Natural killer cell (primary cell): Measurements from ENCODE around the gene RABL3. TPM values are rescaled to one million over a fixed set of nuclear protein-coding genes. Genes with fewer than 3 reads are reported as not detected.

Source experiments
- ATAC-seq, 3 donors: fragments of 150-1000 bp in 2 of 3; fragments of 200-7000 bp in 1 of 3; cut with Tn5 transposase; 1 replicate in 1 of 3; 2 replicates in 2 of 3; pipeline ENCODE4 v1.10.0; 2021; ENCODE audit warnings: mild to moderate bottlenecking in 2 of 3, moderate library complexity in 2 of 3
- DNase-seq, 2 donors: peaks; one replicate each; pipeline versions ENCODE4 v3.0.0 to v3.0.0-alpha.2; 2013 to 2021; ENCODE audit warnings: mixed read lengths in 1 of 2
- H3K27ac ChIP-seq: one replicate; pipeline ENCODE4 v1.5.1; 2013; ENCODE audit warnings: mild to moderate bottlenecking, low read length
- H3K27me3 ChIP-seq: one replicate; pipeline ENCODE4 v1.6.1; 2013; ENCODE audit warnings: low read length; ENCODE audit not compliant: control insufficient read depth, insufficient read depth
- H3K36me3 ChIP-seq: one replicate; pipeline ENCODE4 v1.6.1; 2013; ENCODE audit warnings: low read length; ENCODE audit not compliant: control insufficient read depth, insufficient read depth
- H3K4me1 ChIP-seq: one replicate; pipeline ENCODE4 v1.6.1; 2013; ENCODE audit warnings: low read length; ENCODE audit not compliant: control insufficient read depth, insufficient read depth
- H3K4me3 ChIP-seq: one replicate; pipeline ENCODE4 v1.5.1; 2013; ENCODE audit warnings: low read length
- H3K9me3 ChIP-seq: one replicate; pipeline ENCODE4 v1.6.1; 2013; ENCODE audit warnings: low read length; ENCODE audit not compliant: control insufficient read depth, insufficient read depth
- H3K27ac Mint-ChIP-seq, 2 donors: one replicate each; pipeline ENCODE4 v1.8.0; 2022; ENCODE audit warnings: mild to moderate bottlenecking in 2 of 2, mixed read lengths in 2 of 2, moderate library complexity in 1 of 2
- H3K27me3 Mint-ChIP-seq, 2 donors: one replicate each; pipeline ENCODE4 v1.8.0; 2022; ENCODE audit warnings: low read depth in 2 of 2, mixed read lengths in 2 of 2
- H3K36me3 Mint-ChIP-seq: one replicate; pipeline ENCODE4 v1.8.0; 2022; ENCODE audit warnings: mixed read lengths
- H3K4me1 Mint-ChIP-seq, 2 donors: one replicate each; pipeline ENCODE4 v1.8.0; 2022; ENCODE audit warnings: mixed read lengths in 2 of 2
- H3K4me3 Mint-ChIP-seq: one replicate; pipeline ENCODE4 v1.8.0; 2022; ENCODE audit warnings: mild to moderate bottlenecking, moderate library complexity, mixed read lengths
- H3K9me3 Mint-ChIP-seq, 2 donors: one replicate each; pipeline ENCODE4 v1.8.0; 2022; ENCODE audit warnings: mixed read lengths in 2 of 2
- WGBS: methylation state at CpG from one replicate; pipeline ENCODE4 v1.1.7; 2013; ENCODE audit warnings: missing lambda C conversion rate; ENCODE audit not compliant: insufficient coverage; 5-methylcytosine and 5-hydroxymethylcytosine counted together
- intact Hi-C: fragments of 100-400 bp; cut with micrococcal nuclease; formaldehyde crosslinking; loops from one replicate; pipeline ENCODE4 v1.14.2; 2022
- total RNA-seq, 4 donors: library from RNA; stranded (reverse); fragments of 120-200 nt in 1 of 4; gene quantifications; one replicate each; pipeline versions ENCODE4 v1.2.3 to v1.2.4, GENCODE V29; 2013 to 2022
- TF ChIP-seq, protein P1 (sequence below): fragments of 200-600 bp; IDR thresholded peaks from one replicate; pipeline ENCODE4 v1.8.0; 2022; ENCODE audit warnings: antibody characterized with exemption

RABL3 gene
- total RNA-seq, 3 donors from 2014 or later (not counting 1 experiment from before 2014, with no cell fraction given): 11.7 to 18.4 (median 16.7) TPM

DNA sequence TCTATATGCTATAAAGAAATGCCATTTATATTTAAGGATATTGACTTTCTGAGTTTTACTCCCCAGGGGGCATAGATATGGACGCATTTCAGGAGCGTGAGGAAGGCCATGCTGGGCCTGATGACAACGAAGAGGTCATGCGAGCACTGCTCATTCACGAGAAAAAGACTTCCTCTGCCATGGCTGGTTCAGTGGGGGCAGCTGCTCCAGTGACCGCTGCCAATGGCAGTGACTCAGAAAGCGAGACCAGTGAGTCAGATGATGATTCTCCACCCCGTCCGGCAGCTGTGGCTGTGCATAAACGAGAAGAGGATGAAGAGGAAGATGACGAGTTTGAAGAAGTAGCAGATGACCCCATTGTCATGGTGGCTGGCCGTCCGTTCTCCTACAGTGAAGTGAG, 38.7 kb upstream of the RABL3 start:
- 83% methylated on average over 13 of the region's 13 CpGs for WGBS
- no peak overlapping the region for H3K4me3 Mint-ChIP-seq
- H3K27me3 ChIP-seq: no peaks in the 10 kb centered on the region
- no peaks in the 10 kb centered on the region for H3K4me1 Mint-ChIP-seq
- H3K36me3 Mint-ChIP-seq: no peaks in the 10 kb centered on the region
- no peaks in the 10 kb centered on the region for H3K9me3 ChIP-seq
- H3K9me3 Mint-ChIP-seq: no peaks in the 10 kb centered on the region
- intact Hi-C loops: no loop called here
- ATAC-seq (no peak), DNase-seq (no peak)
- no peak overlapping the region for H3K4me3 ChIP-seq
- H3K27me3 Mint-ChIP-seq: no peaks in the 10 kb centered on the region
- no peak overlapping the region for H3K27ac ChIP-seq
- H3K36me3 ChIP-seq: peaks cover 32% of the 10 kb centered on the region
- no peak overlapping the region for H3K27ac Mint-ChIP-seq
- TF ChIP-seq, protein P1, sequence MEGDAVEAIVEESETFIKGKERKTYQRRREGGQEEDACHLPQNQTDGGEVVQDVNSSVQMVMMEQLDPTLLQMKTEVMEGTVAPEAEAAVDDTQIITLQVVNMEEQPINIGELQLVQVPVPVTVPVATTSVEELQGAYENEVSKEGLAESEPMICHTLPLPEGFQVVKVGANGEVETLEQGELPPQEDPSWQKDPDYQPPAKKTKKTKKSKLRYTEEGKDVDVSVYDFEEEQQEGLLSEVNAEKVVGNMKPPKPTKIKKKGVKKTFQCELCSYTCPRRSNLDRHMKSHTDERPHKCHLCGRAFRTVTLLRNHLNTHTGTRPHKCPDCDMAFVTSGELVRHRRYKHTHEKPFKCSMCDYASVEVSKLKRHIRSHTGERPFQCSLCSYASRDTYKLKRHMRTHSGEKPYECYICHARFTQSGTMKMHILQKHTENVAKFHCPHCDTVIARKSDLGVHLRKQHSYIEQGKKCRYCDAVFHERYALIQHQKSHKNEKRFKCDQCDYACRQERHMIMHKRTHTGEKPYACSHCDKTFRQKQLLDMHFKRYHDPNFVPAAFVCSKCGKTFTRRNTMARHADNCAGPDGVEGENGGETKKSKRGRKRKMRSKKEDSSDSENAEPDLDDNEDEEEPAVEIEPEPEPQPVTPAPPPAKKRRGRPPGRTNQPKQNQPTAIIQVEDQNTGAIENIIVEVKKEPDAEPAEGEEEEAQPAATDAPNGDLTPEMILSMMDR: no peak
- H3K4me1 ChIP-seq: no peaks in the 10 kb centered on the region

DNA sequence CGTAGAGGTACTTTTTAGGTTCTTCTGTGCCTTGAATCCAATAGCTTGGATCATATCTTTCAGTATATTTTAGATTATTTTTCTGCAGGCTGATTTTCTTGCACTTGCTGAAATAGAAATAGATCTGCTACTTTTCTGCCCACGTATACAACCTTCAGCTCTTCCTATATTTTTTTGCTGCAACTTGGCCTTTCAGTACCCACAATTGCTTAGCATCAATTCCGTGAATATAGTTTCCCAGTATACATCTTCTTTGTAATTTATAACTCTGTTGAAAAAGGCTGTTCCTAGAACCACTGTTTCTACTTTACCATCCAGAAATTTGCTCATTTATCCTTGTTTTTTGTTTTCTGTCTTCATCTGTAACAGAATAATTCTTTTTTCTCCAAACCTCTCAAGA, 36.5 kb upstream of the RABL3 start:
- DNase-seq (no peak), ATAC-seq (no peak)
- intact Hi-C loops: no loop called here
- Mint-ChIP-seq H3K27ac (no peak overlapping the region), H3K27me3 (no peaks in the 10 kb centered on the region), H3K9me3 (no peaks in the 10 kb centered on the region), H3K4me3 (no peak overlapping the region), H3K36me3 (no peaks in the 10 kb centered on the region), H3K4me1 (no peaks in the 10 kb centered on the region)
- Histone ChIP-seq H3K4me3 (no peak overlapping the region), H3K27ac (no peak overlapping the region), H3K9me3 (no peaks in the 10 kb centered on the region), H3K27me3 (no peaks in the 10 kb centered on the region), H3K36me3 (peaks cover 40% of the 10 kb centered on the region), H3K4me1 (no peaks in the 10 kb centered on the region)
- WGBS: 100% methylated on average over 3 of the region's 3 CpGs
- TF ChIP-seq, protein P1: no peak

DNA sequence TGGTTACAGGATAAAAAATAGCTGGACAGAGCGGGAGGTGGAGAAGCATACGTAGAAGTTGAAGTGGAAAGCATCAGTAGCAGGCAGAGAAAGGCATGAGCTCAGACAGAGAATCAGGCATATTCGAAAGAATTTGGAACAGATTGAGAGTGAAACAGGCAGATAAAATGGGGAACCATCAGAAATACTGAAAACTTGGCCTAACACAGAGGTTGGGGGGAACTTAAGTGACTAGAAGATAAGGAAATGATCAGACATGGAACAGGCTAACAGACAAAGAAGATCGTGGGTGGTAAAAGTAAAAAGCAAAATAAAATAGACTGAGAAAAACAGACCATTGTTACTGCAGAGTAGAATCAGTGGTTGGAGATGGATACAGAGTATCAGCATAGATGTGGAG, 33.1 kb upstream of the RABL3 start:
- no peak overlapping the region for H3K27ac ChIP-seq
- H3K4me3 ChIP-seq: no peak overlapping the region
- no peaks in the 10 kb centered on the region for H3K9me3 ChIP-seq
- 92% methylated on average over 4 of the region's 4 CpGs for WGBS
- TF ChIP-seq, protein P1: no peak
- DNase-seq (no peak), ATAC-seq (no peak)
- H3K36me3 ChIP-seq: peaks cover 50% of the 10 kb centered on the region
- intact Hi-C loops: no loop called here
- Mint-ChIP-seq H3K4me1 (peaks cover 0 to 5% of the 10 kb centered on the region in 2 donors), H3K27ac (no peak overlapping the region), H3K4me3 (no peak overlapping the region), H3K9me3 (no peaks in the 10 kb centered on the region), H3K36me3 (no peaks in the 10 kb centered on the region), H3K27me3 (no peaks in the 10 kb centered on the region)
- no peaks in the 10 kb centered on the region for H3K27me3 ChIP-seq
- H3K4me1 ChIP-seq: no peaks in the 10 kb centered on the region

DNA sequence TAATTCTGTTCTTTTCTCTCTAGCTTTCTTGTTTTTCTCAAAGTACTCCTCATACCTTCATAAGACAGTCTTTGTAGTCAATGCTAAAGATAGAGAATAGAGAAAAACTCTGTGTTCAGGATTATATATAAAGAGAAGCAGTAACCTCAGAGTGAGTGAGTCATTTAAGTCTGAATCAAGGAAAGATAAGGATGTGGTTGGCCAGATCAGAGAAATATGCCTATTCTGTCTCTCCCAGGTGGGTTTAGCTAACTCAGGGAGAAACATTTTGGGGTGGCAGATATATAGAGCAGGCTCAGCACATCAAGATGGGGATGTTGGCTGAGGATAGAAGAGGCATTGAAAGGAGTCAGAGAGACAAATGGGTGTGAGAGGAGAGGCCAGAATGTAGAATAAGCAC, 31.6 kb upstream of the RABL3 start:
- H3K27ac Mint-ChIP-seq: no peak overlapping the region
- DNase-seq (no peak), ATAC-seq (no peak)
- intact Hi-C loops: no loop called here
- Histone ChIP-seq H3K4me3 (no peak overlapping the region), H3K27me3 (no peaks in the 10 kb centered on the region), H3K4me1 (no peaks in the 10 kb centered on the region), H3K9me3 (no peaks in the 10 kb centered on the region), H3K27ac (no peak overlapping the region), H3K36me3 (peaks cover 43% of the 10 kb centered on the region)
- TF ChIP-seq, protein P1: no peak
- H3K4me3 Mint-ChIP-seq: no peak overlapping the region
- no peaks in the 10 kb centered on the region for H3K9me3 Mint-ChIP-seq
- H3K36me3 Mint-ChIP-seq: no peaks in the 10 kb centered on the region
- H3K27me3 Mint-ChIP-seq: no peaks in the 10 kb centered on the region
- peaks cover 11 to 14% of the 10 kb centered on the region in 2 donors for H3K4me1 Mint-ChIP-seq
